Measurements from ENCODE around the gene PPM1M.

GRCh38 chr3:52237006-52237656 is 8.4 kb upstream of the PPM1M start:
- TF ChIP-seq, protein P1, sequence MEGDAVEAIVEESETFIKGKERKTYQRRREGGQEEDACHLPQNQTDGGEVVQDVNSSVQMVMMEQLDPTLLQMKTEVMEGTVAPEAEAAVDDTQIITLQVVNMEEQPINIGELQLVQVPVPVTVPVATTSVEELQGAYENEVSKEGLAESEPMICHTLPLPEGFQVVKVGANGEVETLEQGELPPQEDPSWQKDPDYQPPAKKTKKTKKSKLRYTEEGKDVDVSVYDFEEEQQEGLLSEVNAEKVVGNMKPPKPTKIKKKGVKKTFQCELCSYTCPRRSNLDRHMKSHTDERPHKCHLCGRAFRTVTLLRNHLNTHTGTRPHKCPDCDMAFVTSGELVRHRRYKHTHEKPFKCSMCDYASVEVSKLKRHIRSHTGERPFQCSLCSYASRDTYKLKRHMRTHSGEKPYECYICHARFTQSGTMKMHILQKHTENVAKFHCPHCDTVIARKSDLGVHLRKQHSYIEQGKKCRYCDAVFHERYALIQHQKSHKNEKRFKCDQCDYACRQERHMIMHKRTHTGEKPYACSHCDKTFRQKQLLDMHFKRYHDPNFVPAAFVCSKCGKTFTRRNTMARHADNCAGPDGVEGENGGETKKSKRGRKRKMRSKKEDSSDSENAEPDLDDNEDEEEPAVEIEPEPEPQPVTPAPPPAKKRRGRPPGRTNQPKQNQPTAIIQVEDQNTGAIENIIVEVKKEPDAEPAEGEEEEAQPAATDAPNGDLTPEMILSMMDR (IDR thresholded peaks at IDR 0.05), result no peak
- no peak for TF ChIP-seq EP300 (IDR thresholded peaks at IDR 0.05; ENCODE audit: low read depth)
- no peak for TF ChIP-seq POLR2AphosphoS5 (IDR thresholded peaks at IDR 0.05)
- TF ChIP-seq POLR2A (IDR thresholded peaks at IDR 0.05), result no peak

Data from transverse colon (tissue), 4 donors.